ENCODE results near the gene IDH3G. TPM values are rescaled to one million over a fixed set of nuclear protein-coding genes. Genes with fewer than 3 reads are reported as not detected.

The IDH3G gene
- total and polyA plus RNA-seq, 2 donors (not counting 1 experiment from before 2014, with no cell fraction given), result 62.8 to 122 TPM

- WGBS (ENCODE audit: insufficient coverage), result 73% methylated on average over 5 of the region's 9 CpGs
- H4K20me1 ChIP-seq (ENCODE audit: control insufficient read depth, insufficient read depth, low read length, poor library complexity, severe bottlenecking), result no peaks in the 10 kb centered on the region
- ATAC-seq (ENCODE audit: low read depth), result no peak
- H3K4me3 Mint-ChIP-seq, result no peak overlapping the region
- ChIA-PET CTCF (no interaction called here), POLR2A (no interaction called here)
- TF ChIP-seq CTCF (IDR thresholded peaks at IDR 0.05) (no peak), EZH2 (IDR thresholded peaks at IDR 0.05; ENCODE audit: borderline replicate concordance, insufficient read depth, low read depth, low read length, poor library complexity, severe bottlenecking) (no peak)
- no peak overlapping the region for H3K27ac ChIP-seq (ENCODE audit: low read length in 2 of 2)
- H3K4me1 Mint-ChIP-seq, result peaks cover 5% of the 10 kb centered on the region
- no peaks in the 10 kb centered on the region for H3K79me2 ChIP-seq (ENCODE audit: control insufficient read depth, insufficient read depth, low read length)
- no peaks in the 10 kb centered on the region for H3K9me3 Mint-ChIP-seq (ENCODE audit: insufficient read depth)
- no peak overlapping the region for H3K4me3 ChIP-seq (ENCODE audit: control extremely low read depth in 1 of 5, extremely low read depth in 1 of 5, insufficient read depth in 1 of 5, low read depth in 2 of 5, low read length in 4 of 5)
- peaks cover 0 to 46% (median 11%) of the 10 kb centered on the region in 4 experiments for H3K27me3 ChIP-seq (replicated peaks in 1 of 4; ENCODE audit: control extremely low read depth in 1 of 4, control insufficient read depth in 3 of 4, insufficient read depth in 4 of 4, low read length in 3 of 4)
- intact Hi-C loops (cut with micrococcal nuclease), result no loop called here
- H3K27ac Mint-ChIP-seq, result no peak overlapping the region
- H3K27me3 Mint-ChIP-seq, result peaks cover 36% of the 10 kb centered on the region
- H3K4me2 ChIP-seq (replicated peaks; ENCODE audit: low read depth, low read length, poor library complexity, severe bottlenecking), result no peak overlapping the region
- peaks cover 7 to 16% of the 10 kb centered on the region in 2 donors for H3K4me1 ChIP-seq (ENCODE audit: control insufficient read depth in 2 of 2, insufficient read depth in 2 of 2, low read length in 2 of 2)
- no peak overlapping the region for H3K9ac ChIP-seq (ENCODE audit: low read length)
- no peak for DNase-seq
- no peak overlapping the region for H2AFZ ChIP-seq (ENCODE audit: insufficient read depth, low read depth, low read length, poor library complexity, severe bottlenecking)
- no peaks in the 10 kb centered on the region for H3K36me3 ChIP-seq (replicated peaks in 1 of 2; ENCODE audit: control extremely low read depth in 1 of 2, control insufficient read depth in 1 of 2, extremely low read depth in 1 of 2, insufficient read depth in 2 of 2, low read length in 1 of 2)
- H3K9me3 ChIP-seq (ENCODE audit: control extremely low read depth in 1 of 3, control insufficient read depth in 2 of 3, insufficient read depth in 1 of 3, low read length in 2 of 3), result peaks cover 0 to 9% (median 0%) of the 10 kb centered on the region in 3 donors
These were observed 33.7 kb upstream of the IDH3G start for GRCh38 chrX:153827903-153828302.

GRCh38 chrX:153827016-153827415 lies 32.8 kb upstream of the IDH3G start:
- DNase-seq (no peak), ATAC-seq (ENCODE audit: low read depth) (no peak)
- Histone ChIP-seq H4K20me1 (ENCODE audit: control insufficient read depth, insufficient read depth, low read length, poor library complexity, severe bottlenecking) (no peaks in the 10 kb centered on the region), H3K27ac (ENCODE audit: low read length in 2 of 2) (no peak overlapping the region), H3K4me2 (replicated peaks; ENCODE audit: low read depth, low read length, poor library complexity, severe bottlenecking) (no peak overlapping the region), H3K9ac (ENCODE audit: low read length) (no peak overlapping the region), H3K4me3 (ENCODE audit: control extremely low read depth in 1 of 5, extremely low read depth in 1 of 5, insufficient read depth in 1 of 5, low read depth in 2 of 5, low read length in 4 of 5) (no peak overlapping the region), H3K79me2 (ENCODE audit: control insufficient read depth, insufficient read depth, low read length) (no peaks in the 10 kb centered on the region), H3K4me1 (ENCODE audit: control insufficient read depth in 2 of 2, insufficient read depth in 2 of 2, low read length in 2 of 2) (peaks cover 7 to 16% of the 10 kb centered on the region in 2 donors), H3K9me3 (ENCODE audit: control extremely low read depth in 1 of 3, control insufficient read depth in 2 of 3, insufficient read depth in 1 of 3, low read length in 2 of 3) (peaks cover 0 to 9% (median 0%) of the 10 kb centered on the region in 3 donors), H3K36me3 (replicated peaks in 1 of 2; ENCODE audit: control extremely low read depth in 1 of 2, control insufficient read depth in 1 of 2, extremely low read depth in 1 of 2, insufficient read depth in 2 of 2, low read length in 1 of 2) (no peaks in the 10 kb centered on the region), H3K27me3 (replicated peaks in 1 of 4; ENCODE audit: control extremely low read depth in 1 of 4, control insufficient read depth in 3 of 4, insufficient read depth in 4 of 4, low read length in 3 of 4) (peaks cover 0 to 41% (median 11%) of the 10 kb centered on the region in 4 experiments), H2AFZ (ENCODE audit: insufficient read depth, low read depth, low read length, poor library complexity, severe bottlenecking) (no peak overlapping the region)
- Mint-ChIP-seq H3K27me3 (peaks cover 39% of the 10 kb centered on the region), H3K9me3 (ENCODE audit: insufficient read depth) (no peaks in the 10 kb centered on the region), H3K27ac (no peak overlapping the region), H3K4me1 (peaks cover 8% of the 10 kb centered on the region), H3K4me3 (no peak overlapping the region)
- ChIA-PET POLR2A (no interaction called here), CTCF (no interaction called here)
- TF ChIP-seq EZH2 (IDR thresholded peaks at IDR 0.05; ENCODE audit: borderline replicate concordance, insufficient read depth, low read depth, low read length, poor library complexity, severe bottlenecking) (no peak), CTCF (IDR thresholded peaks at IDR 0.05) (no peak)
- intact Hi-C loops (cut with micrococcal nuclease), result no loop called here
- WGBS (ENCODE audit: insufficient coverage), result 40% methylated on average over 1 of the region's 3 CpGs
